NCI-H82 (cell line): Measurements from ENCODE around the gene DOCK1.

Experiments
- DNase-seq: peaks from one replicate; lab custom pipeline; 2025; lab: John Stamatoyannopoulos, UW

The DOCK1 gene

DNA sequence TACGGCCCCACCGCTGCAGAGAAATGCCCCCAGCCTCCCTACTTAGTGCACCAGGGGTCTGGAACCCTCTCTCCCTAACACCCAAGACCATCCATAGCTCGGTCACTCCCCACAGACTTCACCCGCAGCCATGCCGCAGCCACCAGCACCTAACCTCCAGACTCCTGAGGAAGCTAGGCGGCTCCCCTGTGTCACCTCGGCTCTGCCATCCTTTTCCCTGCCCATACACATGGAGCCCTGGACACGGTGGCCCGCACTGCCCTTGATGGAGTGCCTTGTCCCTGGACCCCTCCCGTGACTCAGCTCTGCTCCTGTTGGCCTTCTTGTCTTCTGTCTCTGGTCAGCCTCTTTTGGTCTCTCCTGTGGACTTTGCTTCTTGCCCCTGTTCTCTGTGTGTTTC is 183.7 kb downstream of the DOCK1 start:
- no peak for DNase-seq

GRCh38 chr10:127089446-127089845 is 184.2 kb downstream of the DOCK1 start:
- DNase-seq = no peak

DNA sequence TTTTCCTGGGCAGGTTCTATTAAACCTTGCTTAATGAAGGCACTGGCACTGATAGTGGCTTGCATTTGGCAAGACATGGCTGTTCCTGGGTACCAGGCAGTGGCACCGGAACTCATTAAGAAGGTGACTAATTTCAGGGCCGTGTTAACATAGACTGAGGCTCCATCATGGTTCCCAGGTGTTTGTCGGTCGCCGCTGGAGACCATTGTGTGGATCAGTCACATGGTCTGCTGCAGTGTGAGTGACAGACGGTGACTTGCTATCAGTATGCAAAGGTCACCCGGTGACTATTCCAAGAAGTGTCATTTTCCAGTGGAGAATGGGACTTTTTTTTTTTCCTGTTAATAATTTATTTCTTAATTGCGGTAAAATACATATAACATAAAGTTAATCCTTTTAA is 184.9 kb downstream of the DOCK1 start:
- no peak for DNase-seq

GRCh38 chr10:127091354-127091753 is 186.1 kb downstream of the DOCK1 start:
- DNase-seq = no peak

GRCh38 chr10:127092916-127093315 is 187.7 kb downstream of the DOCK1 start:
- no peak for DNase-seq

GRCh38 chr10:127094984-127095383 is 189.8 kb downstream of the DOCK1 start:
- DNase-seq = no peak

- no peak for DNase-seq
Observed at GRCh38 chr10:127100983-127101615, 195.9 kb downstream of the DOCK1 start.

GRCh38 chr10:127102176-127102575 is 196.9 kb downstream of the DOCK1 start:
- no peak for DNase-seq

- DNase-seq = no peak
Observed at GRCh38 chr10:127115100-127115499, 209.9 kb downstream of the DOCK1 start.

GRCh38 chr10:127117125-127117524 is 211.9 kb downstream of the DOCK1 start:
- no peak for DNase-seq

GRCh38 chr10:127118034-127118433 is 212.8 kb downstream of the DOCK1 start:
- no peak for DNase-seq

- peak; percentile 31 for DNase-seq
Observed at GRCh38 chr10:127119936-127120335, 214.7 kb downstream of the DOCK1 start.

GRCh38 chr10:127122831-127123230 is 217.6 kb downstream of the DOCK1 start:
- no peak for DNase-seq

- no peak for DNase-seq
Observed at GRCh38 chr10:127123626-127124025, 218.4 kb downstream of the DOCK1 start.

GRCh38 chr10:127125331-127125730 is 220.1 kb downstream of the DOCK1 start:
- DNase-seq = peak; percentile 67

- no peak for DNase-seq
Observed at GRCh38 chr10:127127822-127128221, 222.6 kb downstream of the DOCK1 start.

- no peak for DNase-seq
Observed at GRCh38 chr10:127129104-127129503, 223.9 kb downstream of the DOCK1 start.

GRCh38 chr10:127132451-127132850 is 227.2 kb downstream of the DOCK1 start:
- no peak for DNase-seq

GRCh38 chr10:127133225-127133624 is 228.0 kb downstream of the DOCK1 start:
- no peak for DNase-seq

GRCh38 chr10:127133672-127134500 is 228.7 kb downstream of the DOCK1 start:
- no peak for DNase-seq

- DNase-seq = no peak
Observed at GRCh38 chr10:127135844-127136577, 230.8 kb downstream of the DOCK1 start.

GRCh38 chr10:127137391-127137790 is 232.2 kb downstream of the DOCK1 start:
- no peak for DNase-seq

DNA sequence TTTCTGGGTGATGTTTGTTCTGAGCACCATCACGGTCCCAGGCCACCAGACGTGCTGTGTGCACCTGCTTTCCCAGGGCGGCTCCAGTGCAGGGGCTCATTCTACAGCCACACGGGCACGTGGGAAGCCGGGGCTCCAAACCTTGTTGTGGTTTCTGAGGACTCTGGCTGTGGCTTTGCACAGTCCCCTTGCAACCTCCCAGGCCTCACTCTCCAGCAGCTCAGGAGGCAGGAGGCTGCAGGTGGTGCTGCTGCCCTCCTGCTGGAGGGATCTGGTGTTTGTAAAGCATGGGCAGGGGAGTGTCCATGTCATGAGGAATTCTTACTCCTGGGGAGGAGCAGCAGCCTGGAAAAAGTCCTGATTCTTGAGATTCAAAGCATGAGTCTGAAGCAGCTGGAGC is 236.9 kb downstream of the DOCK1 start:
- no peak for DNase-seq
